ENCODE data around the gene ADAM15. TPM values are rescaled to one million over a fixed set of nuclear protein-coding genes. Genes with fewer than 3 reads are reported as not detected.

ADAM15 gene
- polyA plus RNA-seq, 1 donor from 2014 or later, result 24.8 TPM

- Histone ChIP-seq H2AFZ (ENCODE audit: low read depth, low read length) (no peak overlapping the region), H3K9me3 (ENCODE audit: low read length) (no peaks in the 10 kb centered on the region), H3K9me2 (ENCODE audit: insufficient read depth, low read length) (no peaks in the 10 kb centered on the region), H3F3A (ENCODE audit: insufficient read depth, low read length, poor library complexity, severe bottlenecking) (no peaks in the 10 kb centered on the region), H3K4me2 (ENCODE audit: low read length) (no peak overlapping the region), H3K27me3 (ENCODE audit: insufficient read depth, low read depth, low read length) (no peaks in the 10 kb centered on the region), H3K9ac (ENCODE audit: low read length) (no peak overlapping the region), H3K36me3 (ENCODE audit: insufficient read depth, low read length) (no peaks in the 10 kb centered on the region), H3K4me3 (ENCODE audit: low read length) (no peak overlapping the region), H3K79me2 (replicated peaks; ENCODE audit: insufficient read depth, low read length) (no peaks in the 10 kb centered on the region), H3K27ac (ENCODE audit: low read length) (no peak overlapping the region), H4K20me1 (ENCODE audit: insufficient read depth) (no peaks in the 10 kb centered on the region)
- TF ChIP-seq SMC3 (conservative IDR thresholded peaks at IDR 0.05; ENCODE audit: poor library complexity), result no peak
- TF ChIP-seq EP300 (conservative IDR thresholded peaks at IDR 0.05; ENCODE audit: poor library complexity, severe bottlenecking), result no peak
- no peak for TF ChIP-seq RAD21 (conservative IDR thresholded peaks at IDR 0.05)
- TF ChIP-seq TAF1 (IDR thresholded peaks at IDR 0.05; ENCODE audit: low read depth), result no peak
- no peak for TF ChIP-seq CTCF (IDR thresholded peaks at IDR 0.05; ENCODE audit: poor library complexity, severe bottlenecking)
- no peak for TF ChIP-seq MXI1 (conservative IDR thresholded peaks at IDR 0.05; ENCODE audit: poor library complexity, severe bottlenecking)
- no peak for TF ChIP-seq REST (IDR thresholded peaks at IDR 0.05; ENCODE audit: borderline replicate concordance)
- TF ChIP-seq EZH2 (IDR thresholded peaks at IDR 0.05; ENCODE audit: borderline replicate concordance, insufficient read depth, low read length, poor library complexity, severe bottlenecking), result no peak
- no peak for TF ChIP-seq POLR2AphosphoS5 (IDR thresholded peaks at IDR 0.05)
These were observed 6.0 kb downstream of the ADAM15 start for GRCh38 chr1:155057104-155057503.

GRCh38 chr1:155057788-155058211 is 6.7 kb downstream of the ADAM15 start:
- Histone ChIP-seq H3K9me3 (ENCODE audit: low read length) (no peaks in the 10 kb centered on the region), H3F3A (ENCODE audit: insufficient read depth, low read length, poor library complexity, severe bottlenecking) (no peaks in the 10 kb centered on the region), H3K79me2 (replicated peaks; ENCODE audit: insufficient read depth, low read length) (no peaks in the 10 kb centered on the region), H4K20me1 (ENCODE audit: insufficient read depth) (no peaks in the 10 kb centered on the region), H3K4me2 (ENCODE audit: low read length) (no peak overlapping the region), H3K27ac (ENCODE audit: low read length) (no peak overlapping the region), H3K4me3 (ENCODE audit: low read length) (no peak overlapping the region), H3K9ac (ENCODE audit: low read length) (no peak overlapping the region), H2AFZ (ENCODE audit: low read depth, low read length) (no peak overlapping the region), H3K27me3 (ENCODE audit: insufficient read depth, low read depth, low read length) (no peaks in the 10 kb centered on the region), H3K9me2 (ENCODE audit: insufficient read depth, low read length) (no peaks in the 10 kb centered on the region), H3K36me3 (ENCODE audit: insufficient read depth, low read length) (no peaks in the 10 kb centered on the region)
- TF ChIP-seq MXI1 (conservative IDR thresholded peaks at IDR 0.05; ENCODE audit: poor library complexity, severe bottlenecking), result no peak
- TF ChIP-seq RAD21 (conservative IDR thresholded peaks at IDR 0.05), result no peak
- no peak for TF ChIP-seq REST (IDR thresholded peaks at IDR 0.05; ENCODE audit: borderline replicate concordance)
- TF ChIP-seq SMC3 (conservative IDR thresholded peaks at IDR 0.05; ENCODE audit: poor library complexity), result no peak
- TF ChIP-seq EZH2 (IDR thresholded peaks at IDR 0.05; ENCODE audit: borderline replicate concordance, insufficient read depth, low read length, poor library complexity, severe bottlenecking), result no peak
- TF ChIP-seq EP300 (conservative IDR thresholded peaks at IDR 0.05; ENCODE audit: poor library complexity, severe bottlenecking), result no peak
- no peak for TF ChIP-seq TAF1 (IDR thresholded peaks at IDR 0.05; ENCODE audit: low read depth)
- TF ChIP-seq CTCF (IDR thresholded peaks at IDR 0.05; ENCODE audit: poor library complexity, severe bottlenecking), result no peak
- no peak for TF ChIP-seq POLR2AphosphoS5 (IDR thresholded peaks at IDR 0.05)

Data from neural cell (in vitro differentiated cells).